Retinal pigment epithelial cell (primary cell): ENCODE data around the gene CYP4F12.

Experiments used
- DNase-seq: peaks from one replicate; pipeline ENCODE4 v3.0.0-alpha.2; 2010; ENCODE audit warnings: low read depth
- H3K4me3 ChIP-seq: 2 replicates; pipeline ENCODE4 v1.5.1; 2011; ENCODE audit warnings: mild to moderate bottlenecking, low read length, control low read depth, moderate library complexity
- CTCF ChIP-seq: conservative IDR thresholded peaks from 2 replicates; pipeline ENCODE4 v1.5.1; 2011; ENCODE audit warnings: low read depth, low read length, control low read depth, inconsistent platforms

Gene CYP4F12

GRCh38 chr19:15714638-15715037 lies 41.8 kb downstream of the CYP4F12 start:
- no peak for DNase-seq
- no peak for TF ChIP-seq CTCF
- no peak overlapping the region for H3K4me3 ChIP-seq

- TF ChIP-seq CTCF: no peak
- DNase-seq: no peak
These were observed 42.8 kb downstream of the CYP4F12 start for GRCh38 chr19:15715642-15716041.

GRCh38 chr19:15717809-15718208 lies 44.9 kb downstream of the CYP4F12 start:
- no peak overlapping the region for H3K4me3 ChIP-seq
- DNase-seq: no peak
- no peak for TF ChIP-seq CTCF

More at GRCh38 chr19:15715642-15716041, 42.8 kb downstream of the CYP4F12 start:
- H3K4me3 ChIP-seq: no peak overlapping the region

GRCh38 chr19:15721268-15721667 lies 48.4 kb downstream of the CYP4F12 start:
- no peak for DNase-seq
- no peak overlapping the region for H3K4me3 ChIP-seq
- TF ChIP-seq CTCF: no peak

GRCh38 chr19:15722956-15723355 lies 50.1 kb downstream of the CYP4F12 start:
- TF ChIP-seq CTCF: no peak
- no peak for DNase-seq
- no peak overlapping the region for H3K4me3 ChIP-seq

- DNase-seq: no peak
- no peak within 1 kb of the TSS for H3K4me3 ChIP-seq
- TF ChIP-seq CTCF: no peak
These were observed 54.8 kb downstream of the CYP4F12 start, which contains the start of gene OR10H2 for GRCh38 chr19:15727724-15728123. Gene OR10H2, plus strand, starts transcription at chr19:15728024. Its CDS starts 20 bp downstream, at chr19:15728044.

- no peak for DNase-seq
- no peak overlapping the region for H3K4me3 ChIP-seq
- TF ChIP-seq CTCF: no peak
These were observed 57.7 kb downstream of the CYP4F12 start for GRCh38 chr19:15730538-15730937.
